Stimulated activated CD8-positive, alpha-beta memory T cell treated with anti-CD3 and anti-CD28 coated beads, Interleukin-7, amount 100 ng/mL, for 24 hours (primary cell): Measurements from ENCODE around the gene UNC80.

ENCODE experiments used
- DNase-seq: peaks from one replicate; pipeline ENCODE4 v3.0.0-alpha.2; 2020; ENCODE audit warnings: low read depth

The UNC80 gene

GRCh38 chr2:209917154-209917771, 145.6 kb downstream of the UNC80 start:
- DNase-seq, result no peak

GRCh38 chr2:209918251-209918650, 146.6 kb downstream of the UNC80 start:
- no peak for DNase-seq

- no peak for DNase-seq
Measured at GRCh38 chr2:209922116-209922515, 150.5 kb downstream of the UNC80 start.

GRCh38 chr2:209929369-209929768, 157.7 kb downstream of the UNC80 start:
- no peak for DNase-seq

- DNase-seq, result no peak
Measured at GRCh38 chr2:209933499-209934483, 162.2 kb downstream of the UNC80 start.

GRCh38 chr2:209936106-209936666, 164.6 kb downstream of the UNC80 start:
- no peak for DNase-seq

GRCh38 chr2:209937893-209938292, 166.3 kb downstream of the UNC80 start:
- no peak for DNase-seq

GRCh38 chr2:209938906-209939305, 167.3 kb downstream of the UNC80 start:
- no peak for DNase-seq

GRCh38 chr2:209940936-209941335, 169.3 kb downstream of the UNC80 start:
- no peak for DNase-seq

GRCh38 chr2:209942426-209942825, 170.8 kb downstream of the UNC80 start:
- no peak for DNase-seq

- DNase-seq, result no peak
Measured at GRCh38 chr2:209942936-209943605, 171.4 kb downstream of the UNC80 start.

- DNase-seq, result no peak
Measured at GRCh38 chr2:209943776-209944175, 172.1 kb downstream of the UNC80 start.

GRCh38 chr2:209946539-209946938, 174.9 kb downstream of the UNC80 start:
- DNase-seq, result no peak

GRCh38 chr2:209956271-209956670, 184.6 kb downstream of the UNC80 start:
- no peak for DNase-seq

- no peak for DNase-seq
Measured at GRCh38 chr2:209958016-209958415, 186.4 kb downstream of the UNC80 start.

- no peak for DNase-seq
Measured at GRCh38 chr2:209960045-209960444, 188.4 kb downstream of the UNC80 start.

- DNase-seq, result no peak
Measured at GRCh38 chr2:209960676-209961630, 189.3 kb downstream of the UNC80 start.

- no peak for DNase-seq
Measured at GRCh38 chr2:209965723-209966122, 194.1 kb downstream of the UNC80 start.

- no peak for DNase-seq
Measured at GRCh38 chr2:209969692-209970091, 198.1 kb downstream of the UNC80 start.

GRCh38 chr2:209970271-209970670, 198.6 kb downstream of the UNC80 start:
- no peak for DNase-seq

- no peak for DNase-seq
Measured at GRCh38 chr2:209970711-209971110, 199.1 kb downstream of the UNC80 start.
